ENCODE data around the gene F8. TPM values are rescaled to one million over a fixed set of nuclear protein-coding genes. Genes with fewer than 3 reads are reported as not detected.
A peak's percentile ranks its signal among the peaks of the same experiment; 100 is the strongest.
"Not testable (repeated sequence)": the region's sequence is repeated elsewhere in the genome, so short reads cannot be mapped to it uniquely, and the experiment has no call there.

Gene F8
- total RNA-seq, 1 donor from 2014 or later: 12.7 TPM

GRCh38 chrX:154918060-154918483 lies 104.5 kb downstream of the F8 start:
- no peaks in the 10 kb centered on the region for H3K36me3 ChIP-seq
- no peak for DNase-seq
- no peak overlapping the region for H3K27ac ChIP-seq
- intact Hi-C loops (cut with DNase I): no loop called here
- no peaks in the 10 kb centered on the region for H3K4me1 ChIP-seq
- H3K4me3 ChIP-seq: no peak overlapping the region
- ATAC-seq: peak; percentile 78
- H3K9me3 ChIP-seq: no peaks in the 10 kb centered on the region
- TF ChIP-seq CTCF (IDR thresholded peaks at IDR 0.05): peak; percentile 62
- H3K27me3 ChIP-seq: no peaks in the 10 kb centered on the region

- no peaks in the 10 kb centered on the region for H3K27me3 ChIP-seq
- H3K27ac ChIP-seq: no peak overlapping the region
- H3K36me3 ChIP-seq: no peaks in the 10 kb centered on the region
- no peak for ATAC-seq
- DNase-seq: no peak
- intact Hi-C loops (cut with DNase I): no loop called here
- no peak for TF ChIP-seq CTCF (IDR thresholded peaks at IDR 0.05)
- H3K4me3 ChIP-seq: no peak overlapping the region
- no peaks in the 10 kb centered on the region for H3K4me1 ChIP-seq
- H3K9me3 ChIP-seq: no peaks in the 10 kb centered on the region
These were observed 108.5 kb downstream of the F8 start for GRCh38 chrX:154914052-154914451.

GRCh38 chrX:154910528-154910927 lies 112.0 kb downstream of the F8 start:
- not testable (repeated sequence) for ATAC-seq, H3K9me3 ChIP-seq

GRCh38 chrX:154910048-154910447 lies 112.5 kb downstream of the F8 start:
- DNase-seq; H3K4me1 ChIP-seq; H3K4me3 ChIP-seq; H3K27ac ChIP-seq; H3K36me3 ChIP-seq; ATAC-seq; H3K27me3 ChIP-seq; H3K9me3 ChIP-seq; intact Hi-C loops (cut with DNase I): not testable (repeated sequence)

More at GRCh38 chrX:154910528-154910927, 112.0 kb downstream of the F8 start:
- H3K36me3 ChIP-seq; H3K27ac ChIP-seq; intact Hi-C loops (cut with DNase I); H3K4me1 ChIP-seq; DNase-seq; H3K27me3 ChIP-seq; H3K4me3 ChIP-seq: not testable (repeated sequence)

- Histone ChIP-seq H3K4me1 (no peaks in the 10 kb centered on the region), H3K4me3 (no peak overlapping the region), H3K36me3 (no peaks in the 10 kb centered on the region), H3K27me3 (no peaks in the 10 kb centered on the region), H3K9me3 (no peaks in the 10 kb centered on the region), H3K27ac (no peak overlapping the region)
- intact Hi-C loops (cut with DNase I): no loop called here
- no peak for TF ChIP-seq CTCF (IDR thresholded peaks at IDR 0.05)
- ATAC-seq (no peak), DNase-seq (no peak)
These were observed 113.7 kb downstream of the F8 start for GRCh38 chrX:154908821-154909220.

- Histone ChIP-seq H3K9me3 (no peaks in the 10 kb centered on the region), H3K4me3 (no peak overlapping the region), H3K27me3 (no peaks in the 10 kb centered on the region), H3K36me3 (no peaks in the 10 kb centered on the region), H3K27ac (no peak overlapping the region), H3K4me1 (no peaks in the 10 kb centered on the region)
- no peak for TF ChIP-seq CTCF (IDR thresholded peaks at IDR 0.05)
- DNase-seq (no peak), ATAC-seq (no peak)
- intact Hi-C loops (cut with DNase I): no loop called here
These were observed 120.1 kb downstream of the F8 start for GRCh38 chrX:154902408-154902807.

GRCh38 chrX:154900323-154900722 lies 122.2 kb downstream of the F8 start:
- intact Hi-C loops (cut with DNase I): no loop called here
- Histone ChIP-seq H3K9me3 (no peaks in the 10 kb centered on the region), H3K4me1 (no peaks in the 10 kb centered on the region), H3K27ac (no peak overlapping the region), H3K27me3 (no peaks in the 10 kb centered on the region), H3K36me3 (no peaks in the 10 kb centered on the region), H3K4me3 (no peak overlapping the region)
- TF ChIP-seq CTCF (IDR thresholded peaks at IDR 0.05): no peak
- ATAC-seq: no peak
- no peak for DNase-seq

Measured in upper lobe of right lung (tissue), 1 donor.